Bronchial epithelial cell (primary cell): Measurements from ENCODE around the gene TMC1. TPM values are rescaled to one million over a fixed set of nuclear protein-coding genes. Genes with fewer than 3 reads are reported as not detected.
A peak's percentile ranks its signal among the peaks of the same experiment; 100 is the strongest.

ENCODE experiments used
- DNase-seq: peaks from one replicate; pipeline ENCODE4 v3.0.0-alpha.2; 2010; ENCODE audit warnings: low read depth
- FAIRE-seq: peaks from 2 replicates; lab custom pipeline; 2011; peaks lifted over from hg19 to GRCh38; lab: Jason Lieb, UNC
- H3K27me3 ChIP-seq: 2 replicates; pipeline ENCODE4 v1.5.1; 2011; ENCODE audit warnings: low read length; ENCODE audit not compliant: control insufficient read depth, insufficient read depth
- H3K36me3 ChIP-seq: 2 replicates; pipeline ENCODE4 v1.5.1; 2011; ENCODE audit warnings: low read length; ENCODE audit not compliant: control insufficient read depth, insufficient read depth
- H3K4me3 ChIP-seq: 2 replicates; pipeline ENCODE4 v1.5.1; 2011; ENCODE audit warnings: mild to moderate bottlenecking, low read depth, low read length, control low read depth
- CTCF ChIP-seq: IDR thresholded peaks from 2 replicates; pipeline ENCODE4 v1.5.1; 2011; ENCODE audit warnings: mild to moderate bottlenecking, moderate library complexity, low read length, control low read depth, inconsistent platforms; ENCODE audit not compliant: insufficient read depth, severe bottlenecking
- total RNA-seq: library from RNA; depleted of rRNA; stranded (reverse); fragments of >200 nt; gene quantifications from 2 replicates; pipeline ENCODE4 v1.2.1, GENCODE V29; 2014

The TMC1 gene
- total RNA-seq, 1 donor from 2014 or later: not detected

GRCh38 chr9:72524820-72525540 lies 3.6 kb downstream of the TMC1 start:
- H3K27me3 ChIP-seq: no peaks in the 10 kb centered on the region
- no peak for TF ChIP-seq CTCF
- no peaks in the 10 kb centered on the region for H3K36me3 ChIP-seq
- FAIRE-seq (peak; percentile 99), DNase-seq (peak; percentile 100)
- no peak overlapping the region for H3K4me3 ChIP-seq

- H3K4me3 ChIP-seq: no peak overlapping the region
- no peaks in the 10 kb centered on the region for H3K36me3 ChIP-seq
- H3K27me3 ChIP-seq: no peaks in the 10 kb centered on the region
- DNase-seq (peak; percentile 83), FAIRE-seq (no peak)
- no peak for TF ChIP-seq CTCF
These were observed 5.7 kb downstream of the TMC1 start for GRCh38 chr9:72526901-72527800.

GRCh38 chr9:72527801-72528195 lies 6.4 kb downstream of the TMC1 start:
- TF ChIP-seq CTCF: no peak
- no peak for FAIRE-seq
- DNase-seq: no peak
- H3K4me3 ChIP-seq: no peak overlapping the region
- no peaks in the 10 kb centered on the region for H3K36me3 ChIP-seq
- no peaks in the 10 kb centered on the region for H3K27me3 ChIP-seq

- no peaks in the 10 kb centered on the region for H3K27me3 ChIP-seq
- no peak for DNase-seq
These were observed 8.1 kb downstream of the TMC1 start for GRCh38 chr9:72529531-72529930.

GRCh38 chr9:72533322-72533721 lies 11.9 kb downstream of the TMC1 start:
- no peak for FAIRE-seq
- TF ChIP-seq CTCF: no peak
- no peak for DNase-seq
- Histone ChIP-seq H3K27me3 (no peaks in the 10 kb centered on the region), H3K36me3 (no peaks in the 10 kb centered on the region), H3K4me3 (no peak overlapping the region)

More at GRCh38 chr9:72529531-72529930, 8.1 kb downstream of the TMC1 start:
- Histone ChIP-seq H3K36me3 (no peaks in the 10 kb centered on the region), H3K4me3 (no peak overlapping the region)
- TF ChIP-seq CTCF: no peak
- FAIRE-seq: no peak
